HEK293 (cell line): Measurements from ENCODE around the gene C11orf91.
"Not testable (repeated sequence)": the region's sequence is repeated elsewhere in the genome, so short reads cannot be mapped to it uniquely, and the experiment has no call there.

Source experiments
- CTCF ChIA-PET: fragments of 350-600 bp; formaldehyde crosslinking; extraction: SDS; loops from one replicate; lab custom pipeline; 2021; ENCODE audit warnings: antibody characterized with exemption; lab: Yijun Ruan, JAX
- POLR2A ChIA-PET: fragments of 300-600 bp; formaldehyde crosslinking; extraction: SDS; loops from one replicate; lab custom pipeline; 2020; ENCODE audit warnings: antibody characterized with exemption, inconsistent platforms; lab: Yijun Ruan, JAX
- H3K27ac ChIP-seq: fragments of 200-500 bp; sonication (Bioruptor generic); 2 replicates; pipeline ENCODE4 v1.5.1; 2014; ENCODE audit warnings: low read depth, low read length, control low read depth, inconsistent platforms; ENCODE audit errors: extremely low read depth
- H3K36me3 ChIP-seq, 2 experiments: fragments of 200-500 bp in 1 of 2; sonication (Bioruptor generic) in 1 of 2; 1 replicate in 1 of 2; 2 replicates in 1 of 2; pipeline ENCODE4 v1.5.1; 2014 to 2017; ENCODE audit warnings: inconsistent platforms in 2 of 2, low read length in 2 of 2; ENCODE audit not compliant: control insufficient read depth in 2 of 2, insufficient read depth in 1 of 2
- H3K4me1 ChIP-seq: fragments of 200-500 bp; sonication (Bioruptor generic); 2 replicates; pipeline ENCODE4 v1.5.1; 2014; ENCODE audit warnings: mild to moderate bottlenecking, low read length, inconsistent platforms; ENCODE audit not compliant: control insufficient read depth, insufficient read depth
- H3K4me3 ChIP-seq: 2 replicates; pipeline ENCODE4 v1.5.1; 2011; ENCODE audit warnings: low read depth, mild to moderate bottlenecking, control low read depth, low read length, moderate library complexity
- H3K9me3 ChIP-seq: fragments of 200-500 bp; sonication (Bioruptor generic); 2 replicates; pipeline ENCODE4 v1.5.1; 2014; ENCODE audit warnings: low read depth, low read length, inconsistent platforms; ENCODE audit not compliant: control insufficient read depth, insufficient read depth
- GLIS1 ChIP-seq: fragments of 450-650 bp; formaldehyde crosslinking; IDR thresholded peaks from 2 replicates; pipeline ENCODE4 v1.5.1; 2016; ENCODE audit warnings: missing biosample characterization, missing genetic modification characterization
- HOXC10 ChIP-seq: sonication (generic); formaldehyde crosslinking; IDR thresholded peaks from 2 replicates; pipeline ENCODE4 v1.8.1; 2023; ENCODE audit warnings: mild to moderate bottlenecking, missing genetic modification reagents
- KLF7 ChIP-seq: fragments of 450-650 bp; formaldehyde crosslinking; IDR thresholded peaks from 2 replicates; pipeline ENCODE4 v1.5.1; 2016; ENCODE audit warnings: missing biosample characterization, missing genetic modification characterization, borderline replicate concordance
- OSR2 ChIP-seq: fragments of 450-650 bp; formaldehyde crosslinking; IDR thresholded peaks from 2 replicates; pipeline ENCODE4 v1.5.1; 2016; ENCODE audit warnings: missing biosample characterization, missing genetic modification characterization
- REPIN1 ChIP-seq: fragments of 450-650 bp; formaldehyde crosslinking; IDR thresholded peaks from 2 replicates; pipeline ENCODE4 v1.5.1; 2017; ENCODE audit warnings: missing biosample characterization, missing genetic modification characterization, low read depth
- YY1 ChIP-seq: fragments of 450-650 bp; formaldehyde crosslinking; IDR thresholded peaks from 2 replicates; pipeline ENCODE4 v1.5.1; 2018; ENCODE audit warnings: missing biosample characterization, missing genetic modification characterization
- ZBTB20 ChIP-seq: fragments of 450-650 bp; formaldehyde crosslinking; IDR thresholded peaks from 2 replicates; pipeline ENCODE4 v1.5.1; 2016; ENCODE audit warnings: missing biosample characterization, missing genetic modification characterization
- ZBTB48 ChIP-seq: fragments of 450-650 bp; formaldehyde crosslinking; IDR thresholded peaks from 2 replicates; pipeline ENCODE4 v1.5.1; 2016; ENCODE audit warnings: missing biosample characterization, missing genetic modification characterization
- ZFP3 ChIP-seq: fragments of 450-650 bp; formaldehyde crosslinking; IDR thresholded peaks from 2 replicates; pipeline ENCODE4 v1.5.1; 2016; ENCODE audit warnings: low read depth, missing biosample characterization, missing genetic modification characterization
- ZFP41 ChIP-seq: fragments of 450-650 bp; formaldehyde crosslinking; IDR thresholded peaks from 2 replicates; pipeline ENCODE4 v1.5.1; 2016; ENCODE audit warnings: missing biosample characterization, missing genetic modification characterization, borderline replicate concordance
- ZIC2 ChIP-seq: fragments of 450-650 bp; formaldehyde crosslinking; IDR thresholded peaks from 2 replicates; pipeline ENCODE4 v1.5.1; 2016; ENCODE audit warnings: missing biosample characterization, missing genetic modification characterization
- ZNF140 ChIP-seq: fragments of 450-650 bp; formaldehyde crosslinking; IDR thresholded peaks from 2 replicates; pipeline ENCODE4 v1.5.1; 2016; ENCODE audit warnings: missing biosample characterization, missing genetic modification characterization
- ZNF16 ChIP-seq: fragments of 450-650 bp; formaldehyde crosslinking; IDR thresholded peaks from 2 replicates; pipeline ENCODE4 v1.5.1; 2016; ENCODE audit warnings: low read depth, missing biosample characterization, missing genetic modification characterization
- ZNF174 ChIP-seq: fragments of 450-650 bp; formaldehyde crosslinking; IDR thresholded peaks from 2 replicates; pipeline ENCODE4 v1.5.0; 2017; ENCODE audit warnings: missing biosample characterization, mild to moderate bottlenecking, missing genetic modification characterization
- ZNF324 ChIP-seq: fragments of 450-650 bp; formaldehyde crosslinking; IDR thresholded peaks from 2 replicates; pipeline ENCODE4 v1.5.1; 2016; ENCODE audit warnings: missing biosample characterization, missing genetic modification characterization
- ZNF423 ChIP-seq: fragments of 450-650 bp; formaldehyde crosslinking; IDR thresholded peaks from 2 replicates; pipeline ENCODE4 v1.5.1; 2016; ENCODE audit warnings: missing biosample characterization, missing genetic modification characterization
- ZNF529 ChIP-seq: fragments of 450-650 bp; formaldehyde crosslinking; IDR thresholded peaks from 2 replicates; pipeline ENCODE4 v1.5.1; 2017; ENCODE audit warnings: missing genetic modification characterization, missing biosample characterization; ENCODE audit not compliant: insufficient replicate concordance
- ZNF596 ChIP-seq: fragments of 450-650 bp; IDR thresholded peaks from 2 replicates; pipeline ENCODE4 v1.5.0; 2018; ENCODE audit warnings: missing biosample characterization, mild to moderate bottlenecking, missing genetic modification characterization, moderate library complexity
- ZNF664 ChIP-seq: fragments of 450-650 bp; formaldehyde crosslinking; IDR thresholded peaks from 2 replicates; pipeline ENCODE4 v1.5.1; 2016; ENCODE audit warnings: missing biosample characterization, missing genetic modification characterization
- ZNF768 ChIP-seq: fragments of 450-650 bp; formaldehyde crosslinking; IDR thresholded peaks from 2 replicates; pipeline ENCODE4 v1.5.1; 2018; ENCODE audit warnings: missing biosample characterization, mild to moderate bottlenecking, missing genetic modification characterization
- ZSCAN16 ChIP-seq: fragments of 450-650 bp; formaldehyde crosslinking; IDR thresholded peaks from 2 replicates; pipeline ENCODE4 v1.5.1; 2016; ENCODE audit warnings: missing biosample characterization, missing genetic modification characterization
- TF ChIP-seq, protein P1 (sequence below): fragments of 450-650 bp; formaldehyde crosslinking; IDR thresholded peaks from 2 replicates; pipeline ENCODE4 v1.5.1; 2017; ENCODE audit warnings: missing biosample characterization, missing genetic modification characterization

Gene C11orf91

DNA sequence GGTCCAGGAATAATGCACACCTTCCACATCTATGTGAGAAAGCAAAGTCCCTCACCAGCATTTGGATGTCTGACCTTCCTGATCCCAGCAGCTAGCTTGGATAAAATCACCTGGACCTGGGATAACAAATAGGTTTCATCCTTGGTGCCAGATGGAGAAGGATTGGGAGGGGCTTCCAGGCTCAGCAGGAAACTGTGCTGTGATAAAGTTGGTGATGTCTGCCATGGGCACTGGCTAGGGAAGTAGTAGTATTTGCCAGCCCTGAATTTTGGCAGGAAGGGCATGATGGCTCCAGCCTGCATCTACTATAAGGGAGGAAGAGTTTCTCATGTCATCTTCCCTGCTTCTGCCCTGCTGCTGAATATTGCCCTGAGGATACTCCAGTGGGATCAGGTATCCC lies 37.5 kb downstream of the C11orf91 start (continued):
- TF ChIP-seq, protein P1, sequence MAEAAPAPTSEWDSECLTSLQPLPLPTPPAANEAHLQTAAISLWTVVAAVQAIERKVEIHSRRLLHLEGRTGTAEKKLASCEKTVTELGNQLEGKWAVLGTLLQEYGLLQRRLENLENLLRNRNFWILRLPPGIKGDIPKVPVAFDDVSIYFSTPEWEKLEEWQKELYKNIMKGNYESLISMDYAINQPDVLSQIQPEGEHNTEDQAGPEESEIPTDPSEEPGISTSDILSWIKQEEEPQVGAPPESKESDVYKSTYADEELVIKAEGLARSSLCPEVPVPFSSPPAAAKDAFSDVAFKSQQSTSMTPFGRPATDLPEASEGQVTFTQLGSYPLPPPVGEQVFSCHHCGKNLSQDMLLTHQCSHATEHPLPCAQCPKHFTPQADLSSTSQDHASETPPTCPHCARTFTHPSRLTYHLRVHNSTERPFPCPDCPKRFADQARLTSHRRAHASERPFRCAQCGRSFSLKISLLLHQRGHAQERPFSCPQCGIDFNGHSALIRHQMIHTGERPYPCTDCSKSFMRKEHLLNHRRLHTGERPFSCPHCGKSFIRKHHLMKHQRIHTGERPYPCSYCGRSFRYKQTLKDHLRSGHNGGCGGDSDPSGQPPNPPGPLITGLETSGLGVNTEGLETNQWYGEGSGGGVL (tag by site-specific recombination), result no peak
- TF ChIP-seq YY1 (tag by site-specific recombination) (no peak), ZBTB20 (tag by site-specific recombination) (no peak), ZNF324 (tag by site-specific recombination) (no peak), GLIS1 (tag by site-specific recombination) (no peak), ZFP41 (tag by site-specific recombination) (no peak), ZNF664 (no peak), ZNF423 (tag by site-specific recombination) (no peak), ZNF596 (tag by site-specific recombination) (no peak)

DNA sequence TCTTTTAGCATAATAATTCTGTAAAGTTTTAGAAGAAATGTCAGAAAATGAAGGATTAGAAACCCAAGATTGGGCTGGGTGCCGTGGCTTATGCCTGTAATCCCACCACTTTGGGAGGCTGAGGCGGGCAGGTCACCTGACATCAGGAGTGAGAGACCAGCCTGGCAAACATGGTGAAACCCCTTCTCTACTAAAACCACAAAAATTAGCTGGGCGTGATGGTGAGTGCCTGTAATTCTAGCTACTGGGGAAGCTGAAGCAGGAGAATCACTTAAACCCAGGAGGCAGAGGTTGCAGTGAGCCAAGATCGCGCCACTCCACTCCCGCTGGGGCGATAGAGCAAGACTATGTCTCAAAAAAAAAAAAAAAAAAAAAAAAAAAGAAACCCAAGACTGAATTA lies 39.1 kb downstream of the C11orf91 start:
- H3K4me1 ChIP-seq, H3K27ac ChIP-seq, POLR2A ChIA-PET, H3K4me3 ChIP-seq, H3K36me3 ChIP-seq, H3K9me3 ChIP-seq: not testable (repeated sequence)
- CTCF ChIA-PET, result interaction anchor here (0.6 kb wide), 1 partner anchor 11 kb away, joined by 5 read pairs; no protein-coding TSS in a partner anchor
- 0 out of 2 replicates have a peak, but pooled peaks have one; percentile 11 for TF ChIP-seq OSR2

GRCh38 chr11:33660962-33661361 lies 39.7 kb downstream of the C11orf91 start:
- TF ChIP-seq KLF7 (tag by site-specific recombination) (no peak), ZFP3 (tag by site-specific recombination) (no peak), ZNF16 (tag by site-specific recombination) (no peak), ZNF140 (no peak), HOXC10 (CRISPR knock-in tag) (no peak), ZNF768 (no peak), ZBTB48 (tag by site-specific recombination) (no peak), REPIN1 (tag by site-specific recombination) (no peak), ZNF529 (tag by site-specific recombination) (no peak), ZIC2 (no peak), ZSCAN16 (no peak), ZNF174 (tag by site-specific recombination) (no peak)
- no peaks in the 10 kb centered on the region for H3K9me3 ChIP-seq
- H3K27ac ChIP-seq, result no peak overlapping the region
- no peaks in the 10 kb centered on the region for H3K4me1 ChIP-seq
- no peaks in the 10 kb centered on the region for H3K36me3 ChIP-seq
- POLR2A ChIA-PET, result no interaction called here
- CTCF ChIA-PET, result no interaction called here
- H3K4me3 ChIP-seq, result no peak overlapping the region
